ENCODE results near the gene PRPSAP1. TPM values are rescaled to one million over a fixed set of nuclear protein-coding genes. Genes with fewer than 3 reads are reported as not detected.

PRPSAP1 gene
- total RNA-seq, 2 experiments from 2014 or later, result 10.8 to 12.1 TPM

GRCh38 chr17:76297436-76297835 lies 56.3 kb downstream of the PRPSAP1 start:
- Mint-ChIP-seq H3K9me3 (no peaks in the 10 kb centered on the region), H3K36me3 (ENCODE audit: low read depth) (no peaks in the 10 kb centered on the region), H3K27me3 (no peaks in the 10 kb centered on the region), H3K4me1 (ENCODE audit: low read depth) (peaks cover 4% of the 10 kb centered on the region), H3K4me3 (no peak overlapping the region), H3K27ac (no peak overlapping the region)
- ChIA-PET CTCF (interaction anchor here (1.2 to 4.3 kb wide), 3 partner anchors 18 to 283 kb away, joined by 3 to 17 read pairs (median 4); no protein-coding TSS in a partner anchor), POLR2A (interaction anchor here (1.2 kb wide), 1 partner anchor 87 kb away, joined by 3 read pairs; the partner anchor contains the start of gene SPHK1)
- no peaks in the 10 kb centered on the region for H3K36me3 ChIP-seq (ENCODE audit: insufficient read depth, low read length)
- H3K27me3 ChIP-seq (ENCODE audit: control insufficient read depth in 1 of 2, insufficient read depth in 2 of 2, low read length in 2 of 2), result no peaks in the 10 kb centered on the region
- ATAC-seq (ENCODE audit: poor library complexity) (no peak), DNase-seq (no peak)
- no peaks in the 10 kb centered on the region for H3K9me3 ChIP-seq (ENCODE audit: control insufficient read depth in 1 of 2, insufficient read depth in 1 of 2, low read length in 2 of 2)
- no peak overlapping the region for H3K4me3 ChIP-seq (ENCODE audit: low read length)
- no peak overlapping the region for H3K27ac ChIP-seq (ENCODE audit: low read depth in 1 of 2, low read length in 2 of 2)
- H3K4me1 ChIP-seq (ENCODE audit: insufficient read depth, low read length), result peaks cover 2% of the 10 kb centered on the region
- intact Hi-C loops (cut with DNase I, micrococcal nuclease), result loop anchor here in 1 of 2 experiments (5.0 to 10.0 kb wide), 2 partner anchors 175 to 393 kb away; partner anchors contain the start of gene MRPL38
- TF ChIP-seq CTCF (IDR thresholded peaks at IDR 0.05), result no peak

GRCh38 chr17:76296889-76297288 lies 56.8 kb downstream of the PRPSAP1 start:
- no peak overlapping the region for H3K27ac Mint-ChIP-seq
- no peak overlapping the region for H3K4me3 ChIP-seq (ENCODE audit: low read length)

GRCh38 chr17:76296186-76296585 lies 57.5 kb downstream of the PRPSAP1 start:
- intact Hi-C loops (cut with DNase I, micrococcal nuclease), result loop anchor here in 1 of 2 experiments (5.0 to 10.0 kb wide), 2 partner anchors 174 to 391 kb away; partner anchors contain the start of gene MRPL38
- no peak overlapping the region for H3K4me3 Mint-ChIP-seq
- H3K27ac Mint-ChIP-seq, result no peak overlapping the region
- TF ChIP-seq CTCF (IDR thresholded peaks at IDR 0.05), result no peak
- CTCF ChIA-PET, result interaction anchor here (4.3 kb wide), 1 partner anchor 175 kb away, joined by 17 read pairs; no protein-coding TSS in a partner anchor
- H3K9me3 ChIP-seq (ENCODE audit: control insufficient read depth in 1 of 2, insufficient read depth in 1 of 2, low read length in 2 of 2), result no peaks in the 10 kb centered on the region
- POLR2A ChIA-PET, result no interaction called here
- no peaks in the 10 kb centered on the region for H3K36me3 ChIP-seq (ENCODE audit: insufficient read depth, low read length)
- H3K27me3 Mint-ChIP-seq, result no peaks in the 10 kb centered on the region
- no peaks in the 10 kb centered on the region for H3K36me3 Mint-ChIP-seq (ENCODE audit: low read depth)
- H3K27me3 ChIP-seq (ENCODE audit: control insufficient read depth in 1 of 2, insufficient read depth in 2 of 2, low read length in 2 of 2), result no peaks in the 10 kb centered on the region
- DNase-seq (no peak), ATAC-seq (ENCODE audit: poor library complexity) (no peak)
- H3K9me3 Mint-ChIP-seq, result no peaks in the 10 kb centered on the region
- H3K4me3 ChIP-seq (ENCODE audit: low read length), result no peak overlapping the region
- peaks cover 2% of the 10 kb centered on the region for H3K4me1 ChIP-seq (ENCODE audit: insufficient read depth, low read length)
- H3K4me1 Mint-ChIP-seq (ENCODE audit: low read depth), result peaks cover 4% of the 10 kb centered on the region
- no peak overlapping the region for H3K27ac ChIP-seq (ENCODE audit: low read depth in 1 of 2, low read length in 2 of 2)

More at GRCh38 chr17:76296889-76297288, 56.8 kb downstream of the PRPSAP1 start:
- ATAC-seq (ENCODE audit: poor library complexity) (no peak), DNase-seq (no peak)
- H3K4me1 ChIP-seq (ENCODE audit: insufficient read depth, low read length), result peaks cover 2% of the 10 kb centered on the region
- no peaks in the 10 kb centered on the region for H3K27me3 ChIP-seq (ENCODE audit: control insufficient read depth in 1 of 2, insufficient read depth in 2 of 2, low read length in 2 of 2)
- Mint-ChIP-seq H3K36me3 (ENCODE audit: low read depth) (no peaks in the 10 kb centered on the region), H3K27me3 (no peaks in the 10 kb centered on the region), H3K4me3 (no peak overlapping the region), H3K9me3 (no peaks in the 10 kb centered on the region), H3K4me1 (ENCODE audit: low read depth) (peaks cover 4% of the 10 kb centered on the region)
- CTCF ChIA-PET, result interaction anchor here (1.2 to 4.3 kb wide), 3 partner anchors 17 to 283 kb away, joined by 3 to 17 read pairs (median 4); no protein-coding TSS in a partner anchor
- no peak overlapping the region for H3K27ac ChIP-seq (ENCODE audit: low read depth in 1 of 2, low read length in 2 of 2)
- intact Hi-C loops (cut with DNase I, micrococcal nuclease), result loop anchor here in 1 of 2 experiments (5.0 to 10.0 kb wide), 2 partner anchors 175 to 392 kb away; partner anchors contain the start of gene MRPL38
- no peak for TF ChIP-seq CTCF (IDR thresholded peaks at IDR 0.05)
- no peaks in the 10 kb centered on the region for H3K36me3 ChIP-seq (ENCODE audit: insufficient read depth, low read length)
- no peaks in the 10 kb centered on the region for H3K9me3 ChIP-seq (ENCODE audit: control insufficient read depth in 1 of 2, insufficient read depth in 1 of 2, low read length in 2 of 2)
- POLR2A ChIA-PET, result interaction anchor here (1.2 kb wide), 1 partner anchor 88 kb away, joined by 3 read pairs; the partner anchor contains the start of gene SPHK1
